Glomerular visceral epithelial cell (primary cell): Measurements from ENCODE around the gene ENTHD1.

Experiments
- DNase-seq: peaks from one replicate; pipeline ENCODE4 v3.0.0-alpha.2; 2016; ENCODE audit errors: extremely low spot score

The ENTHD1 gene

DNA sequence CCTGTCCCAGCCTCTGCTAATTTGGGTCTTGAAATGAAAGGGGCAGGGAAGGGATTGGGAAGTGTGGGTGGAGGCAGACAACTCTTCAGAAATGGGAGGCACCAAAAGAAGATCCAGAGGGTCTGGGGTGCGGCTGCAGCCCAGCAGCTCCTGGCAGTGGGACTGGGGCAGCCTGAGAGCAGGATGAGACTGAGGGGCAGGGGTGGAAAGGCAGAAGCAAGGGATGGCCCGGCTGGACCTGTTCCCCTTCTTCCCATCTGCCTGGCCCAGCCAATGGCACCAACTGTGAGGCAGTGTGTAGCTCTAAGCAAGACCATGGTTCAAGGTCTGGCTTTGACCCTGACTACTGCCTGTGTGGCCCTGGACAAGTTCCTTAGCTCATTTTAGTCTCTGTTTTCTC, 160.4 kb downstream of the ENTHD1 start:
- DNase-seq = no peak

DNA sequence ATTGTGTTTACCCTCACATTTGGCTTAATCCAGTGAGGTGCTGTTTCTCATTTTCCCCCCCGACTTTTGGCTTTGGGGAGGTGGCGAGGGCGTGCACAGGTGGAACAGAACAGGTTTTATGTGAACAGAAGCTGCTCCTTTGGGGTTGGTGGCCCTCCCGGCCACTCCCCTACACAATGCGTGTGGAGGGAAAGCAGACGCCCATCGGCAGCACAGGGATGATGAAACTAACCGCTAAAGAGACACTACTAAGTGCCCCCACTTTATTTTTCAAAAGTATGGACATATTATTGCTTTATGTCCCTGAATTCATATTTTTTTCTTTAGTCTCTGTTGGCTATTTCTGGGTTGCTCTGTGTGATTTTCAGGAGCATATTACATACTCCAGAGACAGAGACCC, 160.9 kb downstream of the ENTHD1 start:
- no peak for DNase-seq

DNA sequence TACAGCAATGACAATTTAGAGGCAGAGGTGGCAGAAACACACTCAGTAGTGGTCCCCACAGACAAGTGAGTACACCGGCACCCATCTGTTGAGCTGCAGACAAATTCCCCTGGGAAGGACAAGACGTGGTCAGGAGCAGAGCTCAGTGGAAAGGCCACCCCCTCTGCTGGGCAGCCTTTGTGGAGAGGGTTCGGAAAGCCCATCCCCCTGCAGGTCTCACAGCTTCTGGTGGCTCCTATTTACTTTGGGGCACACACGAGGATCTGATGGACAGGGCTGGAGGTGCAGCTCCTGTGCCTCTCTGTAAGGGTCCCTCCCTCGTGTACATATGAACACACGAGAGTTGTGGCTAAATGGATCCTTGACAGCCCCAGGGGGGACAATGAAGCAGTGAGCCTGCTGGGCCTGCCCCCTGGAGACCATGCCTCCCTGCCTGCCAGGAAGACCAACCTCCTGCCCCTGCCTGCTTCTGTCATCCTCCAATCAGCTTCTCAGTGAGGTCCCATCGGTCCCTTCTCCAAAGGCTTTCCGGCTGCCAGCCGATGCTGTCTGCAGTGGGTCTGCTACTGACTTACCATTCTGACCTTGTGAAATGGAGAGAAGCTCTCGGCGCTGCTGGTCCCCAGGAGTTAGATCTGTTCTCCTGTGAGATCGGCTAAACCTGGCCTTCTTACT, 161.5 kb downstream of the ENTHD1 start:
- no peak for DNase-seq

DNA sequence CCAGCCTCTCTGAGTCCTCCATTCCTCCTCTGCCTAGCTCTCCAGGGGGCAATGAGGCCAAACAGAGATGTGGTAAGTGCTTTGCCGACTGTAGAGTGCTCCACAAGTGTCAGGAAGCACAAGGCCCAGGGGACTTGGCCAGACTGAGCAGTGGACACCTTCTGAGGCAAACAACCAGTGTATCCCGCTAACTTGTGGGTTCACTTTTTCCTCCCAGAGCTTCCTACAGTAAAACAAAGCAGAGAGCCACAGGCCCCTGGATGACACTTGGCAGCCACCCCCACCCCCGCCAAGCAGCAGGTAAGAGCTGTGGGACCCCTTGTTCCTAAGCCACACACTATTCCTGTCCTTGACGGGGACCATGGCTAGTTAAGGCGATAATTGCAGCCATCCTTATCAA, 162.1 kb downstream of the ENTHD1 start:
- DNase-seq = no peak

DNA sequence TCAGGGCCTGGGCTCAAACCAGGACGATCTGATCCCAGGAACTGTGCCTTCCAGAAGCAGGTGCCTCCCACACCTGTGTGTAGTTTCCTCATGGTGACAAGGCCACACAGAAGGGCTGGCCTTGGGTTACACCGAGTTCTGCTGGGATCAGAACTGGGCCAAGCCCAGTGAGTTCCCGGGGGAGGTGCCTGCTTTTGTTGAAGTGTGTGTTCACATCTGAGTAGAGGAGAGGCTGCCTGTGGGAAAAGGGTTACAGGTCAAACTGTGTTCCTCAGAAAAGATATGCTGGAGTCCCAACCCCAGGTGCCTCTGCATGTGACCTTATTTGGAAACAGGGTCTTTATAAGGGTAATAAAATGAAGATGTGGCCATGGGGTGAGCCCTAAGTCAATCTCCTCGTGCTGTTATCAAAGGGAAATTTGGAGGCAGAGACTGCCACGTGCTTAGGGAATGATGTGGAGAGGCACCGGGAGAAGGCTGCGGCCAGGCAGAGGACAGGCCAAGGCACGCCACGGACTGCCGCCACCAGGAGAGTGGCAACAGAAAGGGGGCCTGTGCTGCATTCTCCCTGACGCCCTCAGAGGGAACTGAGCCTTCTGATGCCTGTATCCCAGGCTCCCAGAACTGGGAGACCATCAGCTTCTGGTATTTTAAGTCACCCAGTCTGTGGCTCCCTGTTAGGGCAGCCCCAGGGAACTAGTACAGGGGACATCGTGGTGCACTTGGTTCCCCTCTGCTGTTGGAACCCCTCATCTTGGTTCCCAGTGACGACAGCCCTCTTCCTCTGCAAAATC, 164.2 kb downstream of the ENTHD1 start:
- no peak for DNase-seq

DNA sequence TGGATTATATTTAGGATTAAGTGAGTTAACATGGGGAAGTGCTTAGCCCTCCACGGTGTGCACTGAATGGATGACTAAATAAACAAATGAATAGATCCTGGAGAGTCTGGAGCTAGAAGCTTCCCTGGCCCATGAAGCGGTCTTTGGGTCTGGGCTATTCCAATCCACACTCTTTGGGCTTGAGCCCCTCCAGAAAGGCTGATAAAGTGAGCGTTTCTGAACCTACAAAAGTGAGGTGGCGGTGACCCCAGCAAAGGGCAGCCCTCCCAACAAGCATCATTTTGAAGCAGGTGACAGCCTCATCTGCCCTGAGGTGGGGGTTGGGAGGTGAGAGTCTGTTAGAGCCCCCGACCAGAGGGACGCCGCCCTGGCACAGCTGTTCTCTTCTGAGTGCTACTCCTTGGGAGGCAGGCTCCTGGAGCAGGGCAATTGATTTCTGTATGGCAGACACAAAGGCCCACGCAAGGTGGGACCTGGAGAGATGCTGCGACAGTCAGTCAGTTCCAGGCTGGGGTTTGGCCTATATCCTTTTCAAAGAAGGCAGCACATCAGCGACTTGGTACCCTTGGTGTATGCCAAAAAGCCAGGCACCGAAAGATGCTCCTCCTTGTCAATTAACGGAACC, 165.2 kb downstream of the ENTHD1 start:
- DNase-seq = no peak

DNA sequence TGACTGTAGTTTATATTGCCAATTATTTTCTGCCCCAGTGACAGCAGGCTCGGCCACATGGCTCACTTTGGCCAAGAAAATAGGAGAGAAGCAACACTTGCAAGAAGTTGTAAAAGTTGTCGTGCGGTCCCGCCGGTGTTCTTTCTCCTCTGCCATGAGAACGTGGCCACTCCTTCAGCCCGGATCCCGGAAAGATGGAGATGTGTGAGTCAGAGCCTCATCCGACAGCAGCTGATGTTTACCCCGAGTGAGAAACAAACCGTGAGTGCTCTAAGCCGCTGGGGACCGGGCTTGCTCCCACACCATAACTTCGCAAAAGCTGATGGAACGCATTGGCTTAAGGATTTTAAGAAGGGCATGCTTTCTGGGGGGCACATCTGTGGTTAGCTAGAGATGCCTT, 166.0 kb downstream of the ENTHD1 start:
- DNase-seq = no peak

DNA sequence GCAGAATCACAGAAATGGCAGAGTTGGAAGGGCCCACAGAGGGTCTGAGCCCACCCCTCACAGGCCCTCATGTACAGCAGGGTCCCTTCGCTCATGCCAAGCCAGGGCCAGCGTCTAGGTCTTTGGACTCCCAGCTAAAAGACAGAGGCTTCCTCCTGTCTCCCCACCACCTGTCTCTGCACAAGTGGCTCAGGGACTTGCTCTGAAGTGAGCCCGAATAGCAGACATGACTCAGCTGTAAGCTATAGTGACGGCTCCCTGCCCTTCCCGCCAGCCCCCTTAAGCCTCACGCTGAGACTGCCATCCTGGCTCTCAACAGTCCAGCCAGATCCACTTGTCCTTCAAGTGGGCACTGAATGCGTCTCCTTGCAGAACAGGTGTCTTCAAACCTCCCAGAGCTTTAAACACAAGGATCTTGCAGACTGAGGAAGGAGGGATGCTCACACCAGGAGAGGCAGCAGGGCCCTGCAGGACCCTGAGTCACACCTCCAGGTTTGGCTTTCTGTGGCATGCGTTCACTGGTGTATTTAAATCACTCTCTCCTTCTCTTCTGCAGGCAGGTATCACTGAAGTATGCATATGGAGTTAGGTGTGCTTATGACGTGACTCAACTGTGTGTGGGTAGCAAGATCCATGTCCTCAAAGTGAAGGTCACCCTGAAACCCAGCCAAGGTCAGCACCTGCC, 168.1 kb downstream of the ENTHD1 start:
- DNase-seq = no peak

DNA sequence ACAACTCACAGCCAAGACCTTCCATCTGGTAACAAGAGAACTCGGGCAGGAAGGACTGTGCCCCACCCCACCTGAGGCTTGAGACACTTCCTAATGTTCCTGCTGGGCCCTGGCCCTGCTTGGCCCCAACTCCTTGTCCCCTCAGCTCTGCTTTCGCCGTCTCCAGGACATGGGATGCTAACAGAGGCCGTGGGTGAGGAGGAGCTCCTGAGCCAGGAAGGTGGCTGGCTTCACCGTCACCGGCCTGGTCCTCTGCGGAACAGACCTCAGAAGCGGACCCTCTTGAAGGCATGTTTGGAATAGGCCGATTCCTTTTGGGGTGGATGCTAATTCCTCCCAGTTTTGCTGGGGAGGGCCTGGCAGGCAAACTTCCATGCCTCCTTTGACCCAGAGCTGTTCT, 168.7 kb downstream of the ENTHD1 start:
- no peak for DNase-seq

DNA sequence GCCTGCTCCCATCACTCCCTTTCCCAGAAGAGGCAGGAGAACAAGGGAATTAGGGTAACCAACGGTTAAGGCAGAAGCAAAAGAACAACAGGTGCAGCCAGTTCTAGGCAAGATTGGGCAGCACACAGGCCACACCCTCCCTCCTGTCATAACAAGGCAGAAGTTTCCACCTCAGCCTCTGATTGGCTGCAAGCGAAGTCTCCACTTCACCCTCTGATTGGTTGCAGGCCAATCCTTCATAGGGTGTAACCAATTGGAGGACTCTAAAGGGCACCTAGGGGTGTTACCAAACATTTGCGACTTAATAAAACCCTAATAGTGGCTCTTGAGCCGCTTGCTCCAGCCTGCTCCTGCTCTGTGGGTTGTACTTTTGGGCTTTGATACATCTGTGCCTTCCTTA, 169.2 kb downstream of the ENTHD1 start:
- no peak for DNase-seq

DNA sequence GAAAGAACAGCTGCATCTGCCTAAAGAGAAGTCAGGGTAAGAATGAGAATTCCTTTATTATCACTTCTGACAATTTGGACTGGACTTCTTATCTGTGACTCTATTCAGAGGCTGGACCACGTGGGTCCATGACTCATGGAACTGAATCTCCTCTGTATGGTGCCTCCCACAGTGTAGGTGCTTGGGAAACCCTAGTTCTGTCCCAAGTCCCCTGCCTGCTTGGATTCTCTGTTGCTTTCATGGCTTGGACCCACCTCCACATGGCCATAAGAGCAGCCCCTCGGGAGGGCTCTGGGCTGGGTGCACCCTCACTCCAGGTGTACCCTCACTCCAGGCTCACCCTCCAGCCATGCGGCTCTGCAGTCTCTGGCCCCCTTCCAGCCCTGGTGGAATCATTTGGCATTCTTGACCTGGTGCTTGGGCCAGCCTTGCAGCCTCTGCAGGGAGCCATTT, 169.6 kb downstream of the ENTHD1 start:
- DNase-seq = no peak

DNA sequence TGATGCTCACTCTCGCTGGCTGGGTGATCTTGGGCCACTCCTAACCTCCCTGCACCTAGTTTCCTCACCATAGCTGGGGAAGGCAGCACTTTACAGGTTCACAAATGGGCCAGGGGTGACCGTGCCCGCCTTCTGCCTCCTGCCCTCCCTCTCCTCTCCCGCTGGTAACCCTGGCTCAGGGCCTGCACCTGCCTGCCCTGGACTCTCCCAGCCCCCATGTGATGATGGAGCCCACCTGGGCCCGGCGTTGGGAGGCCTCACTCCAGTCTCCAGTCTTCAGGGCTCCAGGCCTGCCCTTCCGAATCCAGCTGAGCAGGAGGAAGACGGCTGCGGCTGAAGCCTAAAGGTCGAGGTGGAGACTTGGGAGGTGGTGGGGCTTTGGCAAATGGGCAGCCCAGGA, 170.1 kb downstream of the ENTHD1 start:
- DNase-seq = no peak

DNA sequence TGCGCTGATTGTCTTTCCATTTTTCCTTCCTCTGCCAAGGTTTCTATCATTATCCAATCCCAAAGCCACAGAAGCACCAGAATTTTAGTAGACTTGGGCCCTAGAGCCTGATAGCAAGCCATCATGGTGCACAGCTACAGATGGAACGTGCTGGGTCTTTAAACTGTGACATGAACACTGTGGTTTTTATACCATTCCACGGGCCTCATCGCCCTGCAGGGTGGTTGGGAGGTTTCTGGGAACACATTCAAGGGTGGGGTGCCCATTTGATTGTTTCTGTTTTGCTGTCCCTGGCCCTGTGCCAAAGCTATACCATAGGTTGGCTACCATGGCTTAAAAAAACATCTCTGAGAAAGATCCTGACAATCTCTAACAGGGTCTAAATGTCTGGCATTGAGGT, 171.1 kb downstream of the ENTHD1 start:
- no peak for DNase-seq

DNA sequence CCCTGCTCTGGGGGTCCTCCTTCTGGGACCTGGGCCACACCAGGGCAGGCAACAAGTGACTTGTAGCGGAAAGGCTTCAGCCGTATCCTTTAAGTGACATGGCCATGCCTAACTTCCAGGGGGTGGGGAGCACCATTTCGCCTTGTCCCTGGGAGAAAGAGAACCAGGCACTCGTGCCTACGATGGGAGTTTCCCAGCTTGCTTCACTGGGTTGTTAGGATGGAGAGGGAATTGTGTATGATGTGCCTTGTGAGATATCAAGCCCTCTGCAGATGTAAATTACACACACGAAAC, 171.6 kb downstream of the ENTHD1 start:
- DNase-seq = no peak

DNA sequence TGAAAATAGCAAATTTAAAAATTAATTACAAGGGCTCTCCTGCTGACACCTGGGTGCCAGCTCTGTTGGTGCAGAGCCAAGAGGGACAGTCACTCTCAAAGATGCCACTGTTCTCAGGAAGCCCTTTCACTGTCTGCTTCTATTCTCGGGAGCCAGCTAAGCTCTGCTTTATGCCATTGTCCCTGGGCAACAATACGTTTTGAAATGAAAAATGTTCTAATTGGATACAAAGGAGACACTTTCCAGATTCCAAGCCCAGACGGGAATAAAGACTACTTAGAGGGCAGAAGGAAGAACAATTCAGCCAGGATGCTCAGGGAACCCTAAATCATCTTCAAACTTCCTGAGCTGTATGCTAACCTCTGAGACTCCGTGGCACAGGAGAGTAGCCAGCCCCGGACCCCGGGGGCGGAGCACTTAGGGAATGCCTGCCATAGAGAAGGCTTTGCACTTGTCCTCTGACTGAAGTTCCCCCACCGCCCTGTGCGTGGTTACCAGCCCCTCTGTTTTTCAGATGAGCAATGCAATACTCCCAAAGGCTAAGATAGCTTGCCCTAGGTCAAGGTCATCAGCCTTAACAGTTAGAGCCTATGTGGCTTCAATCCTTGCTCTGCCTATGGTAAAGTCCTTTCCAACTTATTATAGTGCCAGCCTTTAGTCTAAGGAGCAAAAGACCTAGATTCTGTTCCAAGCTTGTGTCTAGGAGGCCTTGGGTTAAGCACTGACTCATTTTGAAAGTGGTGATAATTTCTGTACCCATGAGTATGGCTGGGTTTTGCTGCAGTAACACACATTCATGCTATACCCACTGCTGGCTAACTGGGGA, 172.1 kb downstream of the ENTHD1 start:
- DNase-seq = no peak

DNA sequence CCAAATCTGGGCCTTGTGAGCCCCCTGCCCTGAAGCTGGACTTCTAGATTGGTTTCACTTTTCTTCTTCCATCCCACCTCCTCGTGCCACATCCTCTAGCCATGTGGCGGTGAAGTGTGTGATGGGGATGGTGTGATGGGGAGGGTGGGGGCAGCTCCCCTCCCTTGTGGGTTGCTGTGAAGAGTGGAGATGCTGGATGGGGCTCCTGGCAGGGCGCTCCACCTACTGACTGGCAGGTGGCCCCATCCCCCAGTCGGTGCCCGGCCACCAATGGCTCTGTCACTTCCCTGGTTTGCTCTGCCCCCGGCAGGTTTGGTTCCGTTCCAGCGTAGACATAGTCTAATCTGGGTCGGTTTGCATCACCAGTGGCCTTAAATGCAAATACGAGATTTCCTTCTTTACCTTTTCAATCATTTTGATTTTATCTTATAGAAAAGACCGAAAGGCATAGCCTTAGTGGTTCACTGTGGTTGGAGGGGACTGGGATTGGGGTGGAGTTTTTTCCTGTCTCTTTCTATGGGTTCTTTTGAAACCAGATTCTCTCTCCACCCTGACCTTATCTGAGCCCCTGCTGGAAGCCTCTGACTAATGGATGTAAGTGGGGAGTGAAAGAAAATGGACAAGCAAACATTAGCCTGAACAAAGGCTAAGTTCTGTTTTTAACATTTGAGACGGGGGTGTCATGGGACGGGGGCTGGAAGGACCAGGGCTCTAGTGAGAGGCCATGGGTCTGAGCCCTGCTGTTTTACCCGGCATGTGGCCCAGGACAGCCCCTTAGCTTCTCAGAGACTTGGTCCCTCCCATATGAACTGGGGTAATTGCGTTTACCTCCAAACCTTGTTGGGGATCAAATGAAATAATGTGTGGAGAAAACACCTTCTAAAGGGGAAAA, 173.8 kb downstream of the ENTHD1 start:
- no peak for DNase-seq

DNA sequence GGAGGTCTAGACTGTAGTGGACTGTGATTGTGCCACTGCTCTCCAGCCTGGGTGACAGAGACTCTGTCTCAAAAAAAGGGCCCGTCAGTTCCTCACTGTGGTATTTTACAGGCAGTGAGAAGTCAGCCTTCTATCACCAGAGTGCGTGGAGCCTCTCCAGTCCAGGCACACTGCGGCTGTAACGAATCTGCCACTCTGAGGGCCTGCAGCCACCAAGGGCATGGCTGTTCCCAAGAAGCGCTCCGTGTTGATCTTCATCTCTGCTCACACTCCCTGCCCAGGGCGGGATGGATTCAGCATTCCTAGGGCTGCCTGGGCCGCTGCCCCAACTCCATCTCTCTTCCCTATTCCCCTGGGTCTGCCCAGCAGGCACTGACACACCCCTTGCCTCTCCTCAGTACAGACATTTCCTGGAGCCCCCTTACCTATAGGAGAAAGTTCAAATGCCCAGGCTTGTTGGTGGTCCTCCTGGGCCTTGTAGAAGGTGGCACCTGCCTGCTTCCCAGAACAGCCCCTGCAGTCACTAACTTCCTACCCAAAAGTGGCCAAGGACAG, 174.6 kb downstream of the ENTHD1 start:
- DNase-seq = no peak

DNA sequence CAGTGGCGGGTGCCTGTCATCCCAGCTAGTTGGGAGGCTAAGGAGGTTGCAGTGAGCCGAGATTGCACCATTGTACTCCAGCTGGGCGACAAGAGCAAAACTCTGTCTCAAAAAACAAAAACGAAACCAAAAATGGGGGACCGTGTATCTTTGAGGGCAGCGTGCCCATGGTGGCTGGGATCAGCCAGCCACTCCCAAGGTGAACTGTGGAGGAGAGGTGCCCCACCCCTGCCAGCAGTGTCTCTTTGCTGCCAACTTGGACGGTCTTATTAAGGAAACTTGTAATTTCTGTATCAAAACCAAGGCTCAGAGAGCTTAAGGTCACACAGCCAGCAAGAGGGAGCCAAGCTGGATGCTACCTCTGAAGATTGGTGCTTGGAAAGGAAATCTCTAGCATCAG, 175.4 kb downstream of the ENTHD1 start:
- no peak for DNase-seq

DNA sequence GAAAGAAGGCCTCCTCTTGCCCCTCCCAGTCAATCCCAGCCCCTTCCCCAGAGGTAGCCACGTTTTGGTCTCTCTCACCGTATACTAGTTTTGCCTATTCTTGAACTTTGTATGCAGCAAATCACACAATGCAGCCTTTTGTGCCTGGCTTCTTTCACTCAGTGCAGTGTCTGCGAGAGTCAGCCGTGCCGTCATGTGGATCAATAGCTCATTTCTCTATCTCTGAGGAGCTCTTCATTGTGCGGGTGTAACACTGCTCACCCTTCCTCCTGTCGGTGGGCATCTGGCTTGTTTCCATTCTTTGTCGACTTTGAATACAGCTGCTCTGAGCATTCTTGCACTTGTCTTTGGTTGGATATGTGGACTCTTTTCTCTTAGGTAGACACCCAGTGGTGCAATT, 176.5 kb downstream of the ENTHD1 start:
- DNase-seq = no peak

DNA sequence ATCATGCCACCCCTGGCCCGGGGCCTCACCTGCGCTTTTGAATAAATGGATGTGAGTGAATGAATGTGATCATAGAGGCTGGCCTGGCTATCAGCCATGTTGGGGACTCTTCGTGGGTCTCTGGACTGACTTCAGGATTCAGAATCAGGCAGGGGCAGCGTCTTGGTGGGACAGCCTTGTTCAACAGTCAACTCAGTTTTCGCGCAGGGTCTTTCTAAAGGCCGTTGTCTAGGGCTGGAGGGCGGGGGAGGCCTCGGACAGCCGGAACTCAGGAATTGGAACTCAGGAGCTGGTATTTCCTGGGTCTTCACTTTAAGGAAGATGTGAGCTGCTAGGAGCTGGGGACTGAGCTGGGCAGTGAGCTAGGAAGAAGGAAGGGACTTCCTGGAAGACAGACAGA, 177.0 kb downstream of the ENTHD1 start:
- no peak for DNase-seq
